Neutrophil (primary cell): ENCODE results near the gene DOC2B.
A peak's percentile ranks its signal among the peaks of the same experiment; 100 is the strongest.
"Not testable (repeated sequence)": the region's sequence is repeated elsewhere in the genome, so short reads cannot be mapped to it uniquely, and the experiment has no call there.

Experiments
- H3K27ac ChIP-seq: fragments of 200-600 bp; sonication (generic); 2 replicates; pipeline ENCODE4 v1.5.1; 2016; ENCODE audit warnings: mild to moderate bottlenecking, moderate library complexity
- H3K27me3 ChIP-seq: fragments of 200-600 bp; sonication (generic); 2 replicates; pipeline ENCODE4 v1.6.0; 2016; ENCODE audit warnings: mild to moderate bottlenecking
- H3K36me3 ChIP-seq: fragments of 200-600 bp; sonication (generic); 2 replicates; pipeline ENCODE4 v1.5.1; 2017
- H3K4me1 ChIP-seq, 2 experiments: fragments of 200-600 bp in 1 of 2; sonication (generic) in 1 of 2; 1 replicate in 1 of 2; 2 replicates in 1 of 2; pipeline versions ENCODE4 v1.5.1 to v1.6.1; 2013 to 2016; ENCODE audit warnings: low read depth in 1 of 2, low read length in 1 of 2, mild to moderate bottlenecking in 1 of 2, moderate library complexity in 1 of 2; ENCODE audit not compliant: control insufficient read depth in 1 of 2, insufficient read depth in 1 of 2
- H3K4me3 ChIP-seq, 2 experiments: fragments of 200-600 bp in 1 of 2; sonication (generic) in 1 of 2; 1 replicate in 1 of 2; 2 replicates in 1 of 2; pipeline ENCODE4 v1.5.1; 2013 to 2016; ENCODE audit warnings: low read depth in 1 of 2, low read length in 1 of 2, mild to moderate bottlenecking in 1 of 2, moderate library complexity in 1 of 2
- H3K9me3 ChIP-seq: fragments of 200-600 bp; sonication (generic); 2 replicates; pipeline ENCODE4 v1.5.1; 2016
- TF ChIP-seq, protein P1 (sequence below): fragments of 200-600 bp; sonication (generic); IDR thresholded peaks from 2 replicates; pipeline ENCODE4 v1.5.1; 2016; ENCODE audit warnings: antibody characterized with exemption

The DOC2B gene

DNA sequence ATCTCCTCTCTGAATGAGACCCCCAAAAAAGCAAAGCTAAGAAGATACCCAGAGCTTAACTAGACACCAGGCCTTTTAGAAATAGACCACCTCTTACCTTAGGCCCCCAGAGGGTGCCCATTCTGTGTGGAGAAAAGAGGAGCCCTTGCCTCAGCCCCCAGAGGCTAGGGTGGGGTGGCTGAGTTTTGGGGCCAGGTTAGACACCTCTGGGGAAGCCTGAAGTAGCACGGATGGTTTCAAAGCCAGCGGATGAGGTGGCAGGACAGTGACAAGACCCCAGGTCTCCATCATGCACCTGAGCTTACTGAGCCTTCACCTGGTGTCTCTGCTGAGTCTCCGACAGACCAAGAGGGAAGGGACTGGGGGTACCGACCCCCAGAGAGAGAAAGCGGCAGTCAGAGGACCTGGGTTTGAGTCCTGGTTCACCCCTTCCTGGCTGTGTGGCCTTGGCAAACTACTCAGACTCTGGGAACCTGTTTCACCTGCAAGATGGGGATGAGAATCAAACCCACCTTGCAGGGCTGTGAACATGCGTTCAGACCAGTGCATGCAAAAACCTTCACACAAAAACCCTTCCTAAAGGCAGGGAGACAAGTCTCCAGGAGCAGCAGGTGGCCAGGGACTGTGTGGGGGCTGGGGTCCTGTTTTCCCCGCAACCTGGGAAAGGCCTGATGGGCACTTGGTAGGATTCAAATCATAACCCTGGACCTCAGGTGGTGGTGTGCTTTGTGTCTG is 36.3 kb downstream of the DOC2B start:
- peaks cover 4 to 5% of the 10 kb centered on the region in 2 experiments for H3K4me1 ChIP-seq
- TF ChIP-seq, protein P1, sequence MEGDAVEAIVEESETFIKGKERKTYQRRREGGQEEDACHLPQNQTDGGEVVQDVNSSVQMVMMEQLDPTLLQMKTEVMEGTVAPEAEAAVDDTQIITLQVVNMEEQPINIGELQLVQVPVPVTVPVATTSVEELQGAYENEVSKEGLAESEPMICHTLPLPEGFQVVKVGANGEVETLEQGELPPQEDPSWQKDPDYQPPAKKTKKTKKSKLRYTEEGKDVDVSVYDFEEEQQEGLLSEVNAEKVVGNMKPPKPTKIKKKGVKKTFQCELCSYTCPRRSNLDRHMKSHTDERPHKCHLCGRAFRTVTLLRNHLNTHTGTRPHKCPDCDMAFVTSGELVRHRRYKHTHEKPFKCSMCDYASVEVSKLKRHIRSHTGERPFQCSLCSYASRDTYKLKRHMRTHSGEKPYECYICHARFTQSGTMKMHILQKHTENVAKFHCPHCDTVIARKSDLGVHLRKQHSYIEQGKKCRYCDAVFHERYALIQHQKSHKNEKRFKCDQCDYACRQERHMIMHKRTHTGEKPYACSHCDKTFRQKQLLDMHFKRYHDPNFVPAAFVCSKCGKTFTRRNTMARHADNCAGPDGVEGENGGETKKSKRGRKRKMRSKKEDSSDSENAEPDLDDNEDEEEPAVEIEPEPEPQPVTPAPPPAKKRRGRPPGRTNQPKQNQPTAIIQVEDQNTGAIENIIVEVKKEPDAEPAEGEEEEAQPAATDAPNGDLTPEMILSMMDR: no peak
- no peak overlapping the region for H3K27ac ChIP-seq
- no peak overlapping the region for H3K4me3 ChIP-seq
- no peaks in the 10 kb centered on the region for H3K9me3 ChIP-seq
- H3K27me3 ChIP-seq: peaks cover 15% of the 10 kb centered on the region
- peaks cover 15% of the 10 kb centered on the region for H3K36me3 ChIP-seq

DNA sequence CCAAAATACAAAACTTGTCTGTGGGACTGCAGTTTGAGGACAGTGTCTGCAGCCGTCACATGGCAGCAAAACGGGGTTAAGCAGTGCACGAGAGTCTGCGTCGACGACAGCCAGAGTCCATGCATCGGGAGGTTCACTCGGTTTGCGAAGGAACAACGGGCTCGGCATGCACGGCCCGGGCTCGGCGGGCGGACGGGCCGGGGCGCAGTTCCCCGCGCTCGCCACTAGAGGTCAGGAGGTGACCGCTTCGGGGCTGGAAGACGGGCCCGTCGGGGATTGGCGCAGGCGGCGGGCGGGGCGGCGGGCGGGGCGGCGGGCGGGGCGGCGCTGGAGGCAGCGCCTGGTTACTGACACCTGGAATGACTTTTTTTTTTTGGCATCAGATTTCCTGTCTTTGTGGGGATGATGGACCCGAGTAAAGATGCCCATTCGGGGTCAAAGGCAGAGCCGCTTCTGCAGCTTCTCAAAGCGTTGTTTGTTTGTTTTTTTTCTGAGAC is 37.6 kb downstream of the DOC2B start:
- Histone ChIP-seq H3K4me3 (no peak overlapping the region), H3K27me3 (peaks cover 20% of the 10 kb centered on the region), H3K9me3 (no peaks in the 10 kb centered on the region), H3K27ac (no peak overlapping the region), H3K4me1 (peaks cover 4 to 5% of the 10 kb centered on the region in 2 experiments), H3K36me3 (peaks cover 15% of the 10 kb centered on the region)
- TF ChIP-seq, protein P1: peak; percentile 97

DNA sequence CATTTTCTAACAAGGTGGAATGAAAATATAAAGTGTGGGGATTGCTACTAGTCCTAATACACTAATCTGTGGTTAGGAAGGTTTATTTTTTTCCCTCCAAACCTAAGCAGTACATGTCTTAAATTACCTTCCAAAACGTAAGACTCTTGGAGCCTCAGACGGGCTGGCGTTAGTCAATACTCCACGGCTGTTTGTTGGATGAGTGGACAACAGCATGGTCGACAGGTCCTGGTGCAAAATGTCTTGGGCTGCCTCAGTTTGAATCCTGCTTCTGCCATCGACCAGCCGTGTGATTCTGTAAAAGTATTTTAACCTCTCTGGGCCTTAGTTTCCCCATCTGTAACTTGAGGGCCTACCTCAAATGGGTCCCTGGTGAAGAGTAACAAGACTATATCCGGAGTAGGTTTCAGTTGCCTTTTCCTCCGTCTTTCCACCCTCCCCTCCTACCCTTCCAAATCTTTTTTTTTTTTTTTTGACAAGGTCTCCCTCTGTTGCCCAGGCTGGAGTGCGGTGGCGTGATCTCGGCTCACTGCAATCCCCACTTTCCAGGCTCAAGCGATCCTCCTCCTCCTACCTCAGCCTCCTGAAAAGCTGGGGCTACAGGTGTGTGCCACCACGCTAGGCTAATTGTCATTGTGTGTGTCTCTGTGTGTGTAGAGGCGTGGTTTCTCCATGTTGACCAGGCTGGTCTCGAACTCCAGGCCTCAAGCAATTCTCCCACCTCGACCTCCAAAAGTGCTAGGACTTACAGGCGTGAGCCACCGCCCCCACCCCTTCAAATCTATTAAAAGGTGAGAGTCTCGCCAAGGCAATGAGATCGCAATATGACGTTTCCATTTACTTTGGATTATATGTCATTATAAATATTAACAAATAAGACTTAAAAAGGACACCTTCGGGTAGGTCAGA is 38.3 kb downstream of the DOC2B start:
- Histone ChIP-seq H3K27me3 (peaks cover 20% of the 10 kb centered on the region), H3K4me1 (peaks cover 4 to 5% of the 10 kb centered on the region in 2 experiments), H3K36me3 (peaks cover 15% of the 10 kb centered on the region), H3K27ac (no peak overlapping the region), H3K4me3 (no peak overlapping the region), H3K9me3 (no peaks in the 10 kb centered on the region)
- TF ChIP-seq, protein P1: no peak

DNA sequence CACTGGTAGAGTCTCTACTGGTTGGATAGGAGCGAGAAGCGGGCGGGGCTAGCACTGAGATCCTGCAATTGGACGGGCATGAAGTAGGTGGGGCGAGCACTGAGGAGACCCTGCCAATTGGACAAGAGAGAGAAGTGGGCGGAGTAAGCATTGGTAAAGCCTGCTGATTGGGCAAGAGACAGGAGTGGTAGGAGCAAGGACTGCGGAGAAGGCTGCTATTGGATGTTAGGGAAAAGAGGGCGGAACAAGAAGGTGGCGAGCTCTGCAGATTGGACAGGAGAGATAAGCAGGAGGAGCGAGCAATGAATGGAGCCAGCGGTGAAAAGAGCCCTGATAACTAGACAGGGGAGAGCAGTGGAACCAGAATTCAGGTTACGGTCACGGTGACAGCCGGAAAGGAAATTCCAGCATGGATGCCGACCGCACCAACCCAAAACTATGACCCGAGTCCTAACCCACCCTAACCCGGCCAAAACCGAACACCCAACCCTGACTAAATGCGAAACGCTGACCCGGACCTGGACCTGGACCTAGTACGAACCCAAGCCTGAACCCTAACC is 39.3 kb downstream of the DOC2B start:
- peaks cover 20% of the 10 kb centered on the region for H3K27me3 ChIP-seq
- TF ChIP-seq, protein P1: no peak
- no peak overlapping the region for H3K4me3 ChIP-seq
- no peaks in the 10 kb centered on the region for H3K9me3 ChIP-seq
- peaks cover 4 to 5% of the 10 kb centered on the region in 2 experiments for H3K4me1 ChIP-seq
- H3K36me3 ChIP-seq: peaks cover 5% of the 10 kb centered on the region
- no peak overlapping the region for H3K27ac ChIP-seq

DNA sequence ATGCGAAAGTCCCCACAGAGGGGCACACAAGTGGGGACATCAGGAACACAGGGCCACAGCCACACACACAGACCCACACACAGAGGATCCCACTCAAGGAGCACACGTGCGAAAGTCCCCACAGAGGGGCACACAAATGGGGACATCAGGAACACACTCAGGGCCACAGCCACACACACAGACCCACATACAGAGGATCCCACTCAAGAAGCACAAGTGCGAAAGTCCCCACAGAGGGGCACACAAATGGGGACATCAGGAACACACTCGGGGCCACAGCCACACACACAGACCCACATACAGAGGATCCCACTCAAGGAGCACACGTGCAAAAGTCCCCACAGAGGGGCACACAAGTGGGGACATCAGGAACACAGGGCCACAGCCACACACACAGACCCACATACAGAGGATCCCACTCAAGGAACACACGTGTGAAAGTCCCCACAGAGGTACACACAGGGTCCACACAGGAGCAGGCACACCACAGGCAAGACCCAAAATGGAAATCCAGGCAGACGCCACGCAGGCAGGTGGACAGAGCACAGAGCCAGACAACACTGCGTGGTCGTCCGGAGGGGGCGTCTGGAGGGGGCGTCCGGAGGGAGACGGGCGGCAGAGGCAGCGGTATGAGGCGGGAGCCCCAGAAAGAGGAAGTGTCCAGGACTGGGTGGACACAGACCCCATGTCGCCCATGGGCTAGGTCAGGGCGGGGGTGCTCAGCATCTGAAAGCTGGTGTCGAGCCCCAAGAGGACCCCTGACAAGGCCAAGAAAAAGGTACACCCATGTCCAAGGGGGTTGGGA is 41.8 kb downstream of the DOC2B start:
- not testable (repeated sequence) for H3K9me3 ChIP-seq, H3K36me3 ChIP-seq, H3K27ac ChIP-seq, H3K4me3 ChIP-seq, H3K4me1 ChIP-seq
- H3K27me3 ChIP-seq: peaks cover 20% of the 10 kb centered on the region

DNA sequence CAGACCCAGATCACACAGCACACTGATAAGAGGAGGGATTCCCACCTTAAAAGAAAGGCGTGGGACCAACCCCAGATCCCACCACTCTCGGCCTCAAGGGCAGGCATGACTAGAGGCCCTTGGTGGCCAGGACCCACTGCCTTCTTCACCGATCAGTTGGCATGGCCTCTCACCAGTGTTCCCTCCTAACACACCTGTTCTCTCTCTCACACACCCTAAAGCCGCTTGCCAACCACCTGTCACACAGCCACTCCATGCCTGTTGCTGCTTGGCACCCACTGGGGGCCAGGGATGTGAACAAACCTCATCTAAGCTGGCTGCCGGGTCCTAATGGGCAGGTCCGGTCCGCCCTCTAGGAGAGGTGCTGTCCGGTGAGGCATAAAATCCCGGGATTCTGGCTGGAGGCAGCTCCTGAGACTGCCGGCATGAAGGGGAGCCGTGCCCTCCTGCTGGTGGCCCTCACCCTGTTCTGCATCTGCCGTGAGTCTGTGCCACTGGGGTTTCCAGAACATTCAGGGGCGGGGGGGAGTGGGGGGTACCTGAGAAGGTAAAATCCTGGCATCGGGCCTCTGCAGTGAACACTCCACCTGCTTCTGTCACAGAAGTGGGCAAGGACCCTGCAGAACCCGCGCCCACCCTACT is 44.2 kb downstream of the DOC2B start, which contains the start of gene SCGB1C2:
Gene SCGB1C2 (plus strand): TSS at position 404 of the 642 bp plus-strand sequence. CDS start 22 bp downstream, at position 426.
- not testable (repeated sequence) for H3K4me3 ChIP-seq, H3K9me3 ChIP-seq, H3K27me3 ChIP-seq, H3K27ac ChIP-seq, H3K4me1 ChIP-seq, H3K36me3 ChIP-seq
